ENCODE measurements around the gene PALLD. TPM values are rescaled to one million over a fixed set of nuclear protein-coding genes. Genes with fewer than 3 reads are reported as not detected.

The PALLD gene
- total RNA-seq, 1 experiment from 2014 or later, result 6.5 TPM

GRCh38 chr4:168679819-168680218 is 183.0 kb downstream of the PALLD start:
- no peaks in the 10 kb centered on the region for H3K9me3 ChIP-seq (ENCODE audit: control insufficient read depth, insufficient read depth, low read depth, low read length)
- intact Hi-C loops (cut with micrococcal nuclease; ENCODE audit: unreplicated experiment), result no loop called here
- no peaks in the 10 kb centered on the region for H3K36me3 ChIP-seq (ENCODE audit: control insufficient read depth, insufficient read depth, low read length)
- DNase-seq (ENCODE audit: low read depth, low spot score) (peak; percentile 76), ATAC-seq (peak; percentile 91)
- in situ Hi-C loops (cut with HindIII; ENCODE audit: low pct_unique_long_range_greater_than_20kb, low sequenced_read_pairs), result no loop called here
- no peaks in the 10 kb centered on the region for H3K27me3 ChIP-seq (ENCODE audit: control insufficient read depth, insufficient read depth, low read length)
- CTCF ChIA-PET, result no interaction called here
- no peak overlapping the region for H3K4me3 ChIP-seq (ENCODE audit: low read depth in 2 of 2, low read length in 2 of 2)
- no peak overlapping the region for H3K27ac ChIP-seq (ENCODE audit: low read length)
- no TSS peak for BruUV-seq (replicated peaks)
- no peak for TF ChIP-seq SIN3A (IDR thresholded peaks at IDR 0.05; ENCODE audit: borderline replicate concordance, insufficient read depth, low read depth, low read length)
- no peak for TF ChIP-seq TCF7L2 (IDR thresholded peaks at IDR 0.05; ENCODE audit: low read depth, low read length)
- no peak for TF ChIP-seq REST (IDR thresholded peaks at IDR 0.05; ENCODE audit: insufficient read depth in 1 of 2, low read depth in 2 of 2, low read length in 1 of 2)
- H3K4me1 ChIP-seq (ENCODE audit: control insufficient read depth, insufficient read depth, low read length), result no peaks in the 10 kb centered on the region
- POLR2A ChIA-PET, result no interaction called here

DNA sequence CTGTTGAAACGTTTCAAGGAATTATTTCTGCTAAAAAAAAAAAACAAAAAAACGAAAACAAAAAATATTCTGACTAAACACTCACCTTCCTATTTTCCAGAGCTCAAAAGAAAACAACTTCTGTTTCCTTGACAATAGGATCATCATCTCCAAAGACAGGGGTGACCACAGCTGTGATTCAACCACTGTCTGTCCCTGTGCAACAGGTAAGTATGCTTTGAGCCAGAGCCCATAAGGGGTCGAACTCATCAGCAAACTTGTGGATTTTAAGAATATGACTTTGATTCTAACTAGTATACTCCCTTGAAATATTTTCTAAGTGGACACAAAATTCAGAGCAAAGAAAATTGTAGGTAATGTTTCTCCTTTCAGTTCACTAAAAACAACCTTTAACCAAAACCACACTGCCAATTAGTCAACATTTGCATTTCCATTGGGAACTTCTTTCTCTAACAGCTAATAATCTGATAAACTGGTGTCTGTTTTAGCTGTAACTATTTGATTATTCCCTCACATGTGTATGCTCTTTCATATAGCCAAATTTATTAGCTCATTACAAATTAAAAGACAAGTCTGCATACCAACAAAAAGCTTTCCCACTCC is 186.1 kb downstream of the PALLD start:
- POLR2A ChIA-PET, result interaction anchor here (0.6 kb wide), 2 partner anchors 24 to 176 kb away, joined by 3 to 6 read pairs; no protein-coding TSS in a partner anchor
- Histone ChIP-seq H3K9me3 (ENCODE audit: control insufficient read depth, insufficient read depth, low read depth, low read length) (no peaks in the 10 kb centered on the region), H3K27ac (ENCODE audit: low read length) (no peak overlapping the region), H3K4me1 (ENCODE audit: control insufficient read depth, insufficient read depth, low read length) (no peaks in the 10 kb centered on the region), H3K36me3 (ENCODE audit: control insufficient read depth, insufficient read depth, low read length) (no peaks in the 10 kb centered on the region), H3K27me3 (ENCODE audit: control insufficient read depth, insufficient read depth, low read length) (no peaks in the 10 kb centered on the region), H3K4me3 (ENCODE audit: low read depth in 2 of 2, low read length in 2 of 2) (no peak overlapping the region)
- DNase-seq (ENCODE audit: low read depth, low spot score) (no peak), ATAC-seq (no peak)
- BruUV-seq (replicated peaks), result no TSS peak
- in situ Hi-C loops (cut with HindIII; ENCODE audit: low pct_unique_long_range_greater_than_20kb, low sequenced_read_pairs), result no loop called here
- intact Hi-C loops (cut with micrococcal nuclease; ENCODE audit: unreplicated experiment), result no loop called here
- TF ChIP-seq POLR2AphosphoS5 (IDR thresholded peaks at IDR 0.05; ENCODE audit: low read depth, low read length), result no peak
- no peak for TF ChIP-seq SIN3A (IDR thresholded peaks at IDR 0.05; ENCODE audit: borderline replicate concordance, insufficient read depth, low read depth, low read length)
- TF ChIP-seq, protein P1, sequence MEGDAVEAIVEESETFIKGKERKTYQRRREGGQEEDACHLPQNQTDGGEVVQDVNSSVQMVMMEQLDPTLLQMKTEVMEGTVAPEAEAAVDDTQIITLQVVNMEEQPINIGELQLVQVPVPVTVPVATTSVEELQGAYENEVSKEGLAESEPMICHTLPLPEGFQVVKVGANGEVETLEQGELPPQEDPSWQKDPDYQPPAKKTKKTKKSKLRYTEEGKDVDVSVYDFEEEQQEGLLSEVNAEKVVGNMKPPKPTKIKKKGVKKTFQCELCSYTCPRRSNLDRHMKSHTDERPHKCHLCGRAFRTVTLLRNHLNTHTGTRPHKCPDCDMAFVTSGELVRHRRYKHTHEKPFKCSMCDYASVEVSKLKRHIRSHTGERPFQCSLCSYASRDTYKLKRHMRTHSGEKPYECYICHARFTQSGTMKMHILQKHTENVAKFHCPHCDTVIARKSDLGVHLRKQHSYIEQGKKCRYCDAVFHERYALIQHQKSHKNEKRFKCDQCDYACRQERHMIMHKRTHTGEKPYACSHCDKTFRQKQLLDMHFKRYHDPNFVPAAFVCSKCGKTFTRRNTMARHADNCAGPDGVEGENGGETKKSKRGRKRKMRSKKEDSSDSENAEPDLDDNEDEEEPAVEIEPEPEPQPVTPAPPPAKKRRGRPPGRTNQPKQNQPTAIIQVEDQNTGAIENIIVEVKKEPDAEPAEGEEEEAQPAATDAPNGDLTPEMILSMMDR (IDR thresholded peaks at IDR 0.05), result no peak
- no peak for TF ChIP-seq REST (IDR thresholded peaks at IDR 0.05; ENCODE audit: insufficient read depth in 1 of 2, low read depth in 2 of 2, low read length in 1 of 2)
- TF ChIP-seq TCF7L2 (IDR thresholded peaks at IDR 0.05; ENCODE audit: low read depth, low read length), result no peak
- CTCF ChIA-PET, result no interaction called here

Data from Panc1 (cell line).